Panc1 (cell line): ENCODE results near the gene OTUD3.

Source experiments
- CTCF ChIP-seq: fragments of 450-650 bp; IDR thresholded peaks from 2 replicates; pipeline ENCODE4 v1.5.1; 2017; ENCODE audit warnings: mild to moderate bottlenecking
- TCF7L2 ChIP-seq: IDR thresholded peaks from 2 replicates; pipeline ENCODE4 v1.6.1; 2011; ENCODE audit warnings: mild to moderate bottlenecking, low read depth, low read length, inconsistent platforms

DNA sequence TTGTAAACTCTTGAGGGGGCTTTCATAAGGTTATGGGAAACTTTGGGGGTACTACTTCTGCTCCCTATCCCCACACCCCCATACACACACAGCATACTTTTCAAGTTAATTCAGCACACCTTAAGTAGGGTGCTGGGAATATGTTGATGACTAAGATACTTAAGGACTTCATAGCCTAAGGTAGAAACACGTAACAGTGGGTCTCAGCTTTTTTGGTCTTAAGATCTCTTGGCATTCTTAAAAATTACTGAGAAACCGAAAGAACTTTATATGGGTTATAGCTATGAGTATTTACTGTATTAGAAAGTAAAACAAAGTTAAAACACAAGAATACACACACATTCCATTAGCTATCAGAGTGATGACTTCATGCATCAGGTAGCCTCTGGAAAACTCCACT is 2.1 kb downstream of the OTUD3 start:
- no peak for TF ChIP-seq CTCF
- no peak for TF ChIP-seq TCF7L2
